RWPE1 (cell line): ENCODE measurements around the gene PTPRD.

Experiments used
- CTCF ChIA-PET: fragments of 350-600 bp; sonication (Branson Sonifier 250); formaldehyde crosslinking; extraction: SDS; loops from one replicate; lab custom pipeline; 2021; lab: Yijun Ruan, JAX
- POLR2A ChIA-PET: fragments of 400-600 bp; formaldehyde crosslinking; extraction: SDS; loops from one replicate; lab custom pipeline; 2020; ENCODE audit warnings: antibody characterized with exemption; ENCODE audit not compliant: low non-redundant PET; lab: Yijun Ruan, JAX
- DNase-seq: peaks from one replicate; pipeline ENCODE4 v3.0.0; 2012; ENCODE audit warnings: low spot score
- H3K27ac ChIP-seq: fragments of 450-650 bp; 2 replicates; pipeline ENCODE4 v1.5.1; 2017
- CTCF ChIP-seq: fragments of 450-650 bp; conservative IDR thresholded peaks from 2 replicates; pipeline ENCODE4 v1.5.1; 2017; ENCODE audit warnings: low read depth, mild to moderate bottlenecking

Gene PTPRD

DNA sequence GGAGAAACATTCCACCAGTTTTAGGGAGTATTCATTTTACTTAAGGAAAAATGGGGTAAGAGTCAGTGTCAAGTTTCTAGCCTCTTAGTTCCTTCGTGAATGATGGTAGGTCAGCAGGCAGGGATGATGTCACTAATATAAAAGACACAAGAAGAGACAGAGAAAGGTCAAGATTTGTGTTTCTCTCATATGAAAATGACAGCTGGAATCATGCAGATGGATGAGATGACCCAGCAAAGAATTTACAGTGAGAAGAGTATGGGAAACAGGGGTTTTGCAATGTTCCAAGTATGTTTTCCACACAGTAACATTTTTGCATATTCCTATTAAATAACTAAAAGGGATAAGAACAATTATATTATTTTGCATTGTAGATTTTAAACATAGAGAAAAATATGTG, 2063.6 kb downstream of the PTPRD start:
- TF ChIP-seq CTCF, result no peak
- ChIA-PET CTCF (no interaction called here), POLR2A (no interaction called here)
- H3K27ac ChIP-seq, result no peak overlapping the region
- no peak for DNase-seq

DNA sequence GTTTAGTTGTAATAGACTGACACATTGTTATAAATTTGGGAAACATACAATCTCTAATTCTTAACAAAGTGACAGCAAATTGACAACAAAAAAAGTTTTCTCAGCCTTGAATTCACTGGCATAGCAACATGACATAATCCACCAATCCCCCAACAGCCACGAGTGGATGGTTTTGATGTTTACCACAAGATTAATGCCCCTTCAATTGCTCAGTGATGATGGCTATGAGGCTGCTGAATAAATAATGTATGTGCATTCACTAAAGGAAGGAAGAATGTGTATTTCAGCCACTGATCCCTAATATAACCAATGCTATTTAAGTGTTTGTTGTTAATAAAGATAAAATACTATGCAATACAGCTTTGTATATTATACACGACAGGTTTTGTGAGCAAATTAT, 2069.6 kb downstream of the PTPRD start:
- CTCF ChIA-PET, result no interaction called here
- POLR2A ChIA-PET, result no interaction called here
- no peak for DNase-seq
- H3K27ac ChIP-seq, result no peak overlapping the region
- no peak for TF ChIP-seq CTCF

- CTCF ChIA-PET, result no interaction called here
- TF ChIP-seq CTCF, result no peak
- POLR2A ChIA-PET, result no interaction called here
- no peak for DNase-seq
- H3K27ac ChIP-seq, result no peak overlapping the region
Observed at GRCh38 chr9:8542537-8542936, 2070.3 kb downstream of the PTPRD start.

DNA sequence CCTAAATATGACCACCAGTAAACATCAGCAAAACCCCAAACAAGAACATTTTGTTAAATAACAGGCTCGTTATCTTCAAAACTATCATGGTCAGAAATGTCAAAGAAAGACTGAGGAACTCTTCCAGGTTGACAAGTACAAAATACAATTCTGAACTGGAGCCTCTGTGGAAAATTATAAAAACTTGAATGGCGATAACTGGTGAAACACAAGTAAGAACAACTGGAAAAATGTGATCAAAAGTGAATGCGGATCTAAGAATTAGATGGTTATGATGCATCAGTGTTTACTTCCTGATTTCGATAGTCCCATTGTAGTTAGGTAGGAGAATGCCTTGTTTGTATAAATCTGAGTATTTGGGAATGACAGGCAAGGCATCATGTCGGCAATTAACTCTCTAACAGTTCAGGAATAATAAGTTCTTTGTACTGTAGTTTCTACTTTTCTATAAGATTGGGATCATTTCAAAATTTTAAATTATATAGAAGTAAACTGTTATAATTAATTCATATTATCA, 2073.1 kb downstream of the PTPRD start:
- POLR2A ChIA-PET, result no interaction called here
- no peak for DNase-seq
- CTCF ChIA-PET, result no interaction called here
- no peak for TF ChIP-seq CTCF
- H3K27ac ChIP-seq, result no peak overlapping the region

GRCh38 chr9:8536845-8537244, 2076.0 kb downstream of the PTPRD start:
- DNase-seq, result no peak
- POLR2A ChIA-PET, result no interaction called here
- no peak overlapping the region for H3K27ac ChIP-seq
- no peak for TF ChIP-seq CTCF
- CTCF ChIA-PET, result no interaction called here

DNA sequence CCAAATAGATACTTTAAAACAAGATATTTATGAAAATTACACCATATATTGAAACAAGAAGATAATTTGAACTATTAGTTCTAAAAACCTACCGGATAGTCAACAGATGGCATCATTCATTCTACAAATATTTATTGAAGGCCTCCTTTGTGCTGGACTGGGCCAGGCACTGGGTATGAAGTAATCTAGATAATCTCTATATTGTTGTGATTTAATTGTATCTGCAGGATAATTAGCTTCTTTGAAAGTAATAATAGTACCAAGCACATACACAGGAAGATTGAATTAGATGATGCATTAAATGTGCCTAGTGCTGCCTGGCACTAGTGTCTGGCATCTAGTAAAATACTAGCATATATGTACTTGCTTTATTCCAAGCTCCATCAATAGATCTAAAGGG, 2078.0 kb downstream of the PTPRD start:
- H3K27ac ChIP-seq, result no peak overlapping the region
- ChIA-PET CTCF (interaction anchor here (0.6 kb wide), 1 partner anchor 1117 kb away, joined by 3 read pairs; no protein-coding TSS in a partner anchor), POLR2A (no interaction called here)
- no peak for TF ChIP-seq CTCF
- no peak for DNase-seq
